GM12892 (cell line): ENCODE measurements around the gene JAG2.

ENCODE experiments used
- POLR2A ChIP-seq: IDR thresholded peaks from 2 replicates; pipeline ENCODE4 v1.6.1; 2011; ENCODE audit warnings: low read depth, low read length, control low read depth
- POLR2AphosphoS5 ChIP-seq: IDR thresholded peaks from 2 replicates; pipeline ENCODE4 v1.6.1; 2011; ENCODE audit warnings: low read depth, low read length, control low read depth
- TAF1 ChIP-seq: IDR thresholded peaks from 2 replicates; pipeline ENCODE4 v1.6.1; 2011; ENCODE audit warnings: low read depth, mild to moderate bottlenecking, control low read depth, low read length, borderline replicate concordance

GRCh38 chr14:105204206-105204930 is 35.8 kb upstream of the JAG2 start:
- TF ChIP-seq POLR2A = no peak
- TF ChIP-seq POLR2AphosphoS5 = no peak
- no peak for TF ChIP-seq TAF1
